MM.1S (cell line): ENCODE results near the gene TMEM141.

Source experiments
- EZH2 ChIP-seq: fragments of 300-600 bp; sonication (generic); optimal IDR thresholded peaks from 2 replicates; pipeline ENCODE3; 2017; ENCODE audit warnings: low read depth, mild to moderate bottlenecking, antibody characterized with exemption, low read length, mixed read lengths
- TF ChIP-seq, protein P1 (sequence below): fragments of 300-600 bp; sonication (generic); IDR thresholded peaks from 2 replicates; pipeline ENCODE4 v1.5.1; 2016; ENCODE audit warnings: antibody characterized with exemption, low read length, mixed read lengths

DNA sequence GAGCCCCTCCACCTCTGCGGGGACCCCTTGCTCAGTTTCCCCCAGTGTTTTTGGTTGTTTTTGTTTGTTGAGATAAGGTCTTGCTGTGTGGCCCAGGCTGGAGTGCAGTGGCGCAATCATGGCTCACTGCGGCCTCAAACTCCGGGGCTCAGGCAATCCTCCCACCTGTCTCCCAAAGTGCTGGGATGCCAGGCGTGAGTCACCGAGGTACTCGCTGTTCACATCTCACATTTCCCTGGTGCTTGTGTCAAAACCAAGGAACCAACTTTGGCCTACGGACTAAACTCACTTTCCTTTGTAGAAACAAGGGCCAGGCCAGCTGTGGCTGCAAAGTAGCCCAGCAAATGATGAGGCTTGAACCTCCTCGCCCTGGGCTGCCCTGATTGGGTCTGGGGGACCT is 41.4 kb downstream of the TMEM141 start:
- TF ChIP-seq, protein P1, sequence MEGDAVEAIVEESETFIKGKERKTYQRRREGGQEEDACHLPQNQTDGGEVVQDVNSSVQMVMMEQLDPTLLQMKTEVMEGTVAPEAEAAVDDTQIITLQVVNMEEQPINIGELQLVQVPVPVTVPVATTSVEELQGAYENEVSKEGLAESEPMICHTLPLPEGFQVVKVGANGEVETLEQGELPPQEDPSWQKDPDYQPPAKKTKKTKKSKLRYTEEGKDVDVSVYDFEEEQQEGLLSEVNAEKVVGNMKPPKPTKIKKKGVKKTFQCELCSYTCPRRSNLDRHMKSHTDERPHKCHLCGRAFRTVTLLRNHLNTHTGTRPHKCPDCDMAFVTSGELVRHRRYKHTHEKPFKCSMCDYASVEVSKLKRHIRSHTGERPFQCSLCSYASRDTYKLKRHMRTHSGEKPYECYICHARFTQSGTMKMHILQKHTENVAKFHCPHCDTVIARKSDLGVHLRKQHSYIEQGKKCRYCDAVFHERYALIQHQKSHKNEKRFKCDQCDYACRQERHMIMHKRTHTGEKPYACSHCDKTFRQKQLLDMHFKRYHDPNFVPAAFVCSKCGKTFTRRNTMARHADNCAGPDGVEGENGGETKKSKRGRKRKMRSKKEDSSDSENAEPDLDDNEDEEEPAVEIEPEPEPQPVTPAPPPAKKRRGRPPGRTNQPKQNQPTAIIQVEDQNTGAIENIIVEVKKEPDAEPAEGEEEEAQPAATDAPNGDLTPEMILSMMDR: no peak
- TF ChIP-seq EZH2: no peak
